DOHH2 (cell line): Measurements from ENCODE around the gene ABCF3.

Experiments
- H3F3A ChIP-seq: fragments of 200-600 bp; sonication (generic), shearing (Covaris generic); 2 replicates; pipeline ENCODE4 v1.6.0; 2016; ENCODE audit warnings: antibody characterized with exemption, mild to moderate bottlenecking; ENCODE audit not compliant: control insufficient read depth, insufficient read depth
- H3K27ac ChIP-seq: fragments of 200-600 bp; sonication (generic); 2 replicates; pipeline ENCODE4 v1.5.1; 2014; ENCODE audit warnings: low read depth, mild to moderate bottlenecking, low read length, moderate library complexity
- H3K27me3 ChIP-seq: fragments of 200-600 bp; sonication (generic); 2 replicates; pipeline ENCODE4 v1.6.1; 2014; ENCODE audit warnings: mild to moderate bottlenecking, low read length, mixed read lengths; ENCODE audit not compliant: control insufficient read depth
- H3K36me3 ChIP-seq: fragments of 200-600 bp; sonication (generic); 2 replicates; pipeline ENCODE4 v1.6.1; 2014; ENCODE audit warnings: mild to moderate bottlenecking, low read length, moderate library complexity, mixed read lengths; ENCODE audit not compliant: control insufficient read depth
- H3K4me1 ChIP-seq: fragments of 200-600 bp; sonication (generic); 2 replicates; pipeline ENCODE4 v1.6.1; 2014; ENCODE audit warnings: mild to moderate bottlenecking, low read length, mixed read lengths; ENCODE audit not compliant: control insufficient read depth
- H3K4me2 ChIP-seq: fragments of 200-600 bp; sonication (generic); 2 replicates; pipeline ENCODE4 v1.6.0; 2014; ENCODE audit warnings: mild to moderate bottlenecking, low read length, moderate library complexity
- H3K4me3 ChIP-seq: fragments of 200-600 bp; sonication (generic); 2 replicates; pipeline ENCODE4 v1.5.1; 2014; ENCODE audit warnings: mild to moderate bottlenecking, low read length, mixed read lengths
- H3K79me2 ChIP-seq: fragments of 200-600 bp; sonication (generic); 2 replicates; pipeline ENCODE4 v1.6.1; 2014; ENCODE audit warnings: mild to moderate bottlenecking, low read length, mixed read lengths; ENCODE audit not compliant: control insufficient read depth
- H3K9me2 ChIP-seq: fragments of 200-600 bp; sonication (generic); replicated peaks from 2 replicates; pipeline ENCODE4 v1.6.1; 2014; ENCODE audit warnings: mild to moderate bottlenecking, low read length, mixed read lengths; ENCODE audit not compliant: control insufficient read depth
- H3K9me3 ChIP-seq: fragments of 200-600 bp; sonication (generic); 2 replicates; pipeline ENCODE4 v1.6.1; 2014; ENCODE audit warnings: antibody characterized with exemption, low read length, mixed read lengths; ENCODE audit not compliant: control insufficient read depth, insufficient read depth
- H4K20me1 ChIP-seq: fragments of 200-600 bp; sonication (generic); 2 replicates; pipeline ENCODE4 v1.6.0; 2014; ENCODE audit warnings: low read depth, mild to moderate bottlenecking, antibody characterized with exemption, low read length, moderate library complexity; ENCODE audit not compliant: control insufficient read depth, insufficient read depth
- EZH2phosphoT487 ChIP-seq: fragments of 200-600 bp; sonication (generic); IDR thresholded peaks from 2 replicates; pipeline ENCODE4 v1.6.1; 2017; ENCODE audit warnings: borderline replicate concordance, mild to moderate bottlenecking, antibody characterized with exemption, low read length, moderate library complexity, mixed read lengths
- TF ChIP-seq, protein P1 (sequence below): fragments of 200-600 bp; sonication (generic); IDR thresholded peaks from one replicate; pipeline ENCODE4 v1.5.1; 2014; ENCODE audit warnings: antibody characterized with exemption, mild to moderate bottlenecking, low read depth, low read length; ENCODE audit not compliant: poor library complexity, severe bottlenecking

ABCF3 gene

DNA sequence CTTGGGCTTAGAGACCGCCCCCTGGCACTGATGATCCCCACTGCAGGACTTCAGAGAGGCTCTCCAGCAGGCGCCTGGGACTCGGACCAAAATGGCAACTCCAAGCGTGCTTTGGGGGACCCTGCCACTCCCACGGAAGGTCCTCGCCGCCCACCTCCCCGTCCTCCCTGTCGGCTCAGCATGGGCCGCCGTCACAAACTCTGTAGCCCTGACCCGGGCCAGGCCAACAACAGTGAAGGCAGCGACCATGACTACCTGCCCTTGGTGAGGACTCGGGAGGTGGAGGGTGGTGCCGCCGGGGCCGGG is 55.1 kb downstream of the ABCF3 start:
- no peaks in the 10 kb centered on the region for H3K9me3 ChIP-seq
- no peak overlapping the region for H3K4me3 ChIP-seq
- no peaks in the 10 kb centered on the region for H3K9me2 ChIP-seq
- H3K36me3 ChIP-seq = peaks cover 38% of the 10 kb centered on the region
- 0 out of 2 replicates have a peak, but pooled peaks cover 2% of the 10 kb centered on the region for H3F3A ChIP-seq
- TF ChIP-seq, protein P1, sequence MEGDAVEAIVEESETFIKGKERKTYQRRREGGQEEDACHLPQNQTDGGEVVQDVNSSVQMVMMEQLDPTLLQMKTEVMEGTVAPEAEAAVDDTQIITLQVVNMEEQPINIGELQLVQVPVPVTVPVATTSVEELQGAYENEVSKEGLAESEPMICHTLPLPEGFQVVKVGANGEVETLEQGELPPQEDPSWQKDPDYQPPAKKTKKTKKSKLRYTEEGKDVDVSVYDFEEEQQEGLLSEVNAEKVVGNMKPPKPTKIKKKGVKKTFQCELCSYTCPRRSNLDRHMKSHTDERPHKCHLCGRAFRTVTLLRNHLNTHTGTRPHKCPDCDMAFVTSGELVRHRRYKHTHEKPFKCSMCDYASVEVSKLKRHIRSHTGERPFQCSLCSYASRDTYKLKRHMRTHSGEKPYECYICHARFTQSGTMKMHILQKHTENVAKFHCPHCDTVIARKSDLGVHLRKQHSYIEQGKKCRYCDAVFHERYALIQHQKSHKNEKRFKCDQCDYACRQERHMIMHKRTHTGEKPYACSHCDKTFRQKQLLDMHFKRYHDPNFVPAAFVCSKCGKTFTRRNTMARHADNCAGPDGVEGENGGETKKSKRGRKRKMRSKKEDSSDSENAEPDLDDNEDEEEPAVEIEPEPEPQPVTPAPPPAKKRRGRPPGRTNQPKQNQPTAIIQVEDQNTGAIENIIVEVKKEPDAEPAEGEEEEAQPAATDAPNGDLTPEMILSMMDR = no peak
- H3K4me2 ChIP-seq = no peak overlapping the region
- no peaks in the 10 kb centered on the region for H3K27me3 ChIP-seq
- no peak overlapping the region for H3K27ac ChIP-seq
- H4K20me1 ChIP-seq = no peaks in the 10 kb centered on the region
- H3K79me2 ChIP-seq = peaks cover 3% of the 10 kb centered on the region
- peaks cover 7% of the 10 kb centered on the region for H3K4me1 ChIP-seq

DNA sequence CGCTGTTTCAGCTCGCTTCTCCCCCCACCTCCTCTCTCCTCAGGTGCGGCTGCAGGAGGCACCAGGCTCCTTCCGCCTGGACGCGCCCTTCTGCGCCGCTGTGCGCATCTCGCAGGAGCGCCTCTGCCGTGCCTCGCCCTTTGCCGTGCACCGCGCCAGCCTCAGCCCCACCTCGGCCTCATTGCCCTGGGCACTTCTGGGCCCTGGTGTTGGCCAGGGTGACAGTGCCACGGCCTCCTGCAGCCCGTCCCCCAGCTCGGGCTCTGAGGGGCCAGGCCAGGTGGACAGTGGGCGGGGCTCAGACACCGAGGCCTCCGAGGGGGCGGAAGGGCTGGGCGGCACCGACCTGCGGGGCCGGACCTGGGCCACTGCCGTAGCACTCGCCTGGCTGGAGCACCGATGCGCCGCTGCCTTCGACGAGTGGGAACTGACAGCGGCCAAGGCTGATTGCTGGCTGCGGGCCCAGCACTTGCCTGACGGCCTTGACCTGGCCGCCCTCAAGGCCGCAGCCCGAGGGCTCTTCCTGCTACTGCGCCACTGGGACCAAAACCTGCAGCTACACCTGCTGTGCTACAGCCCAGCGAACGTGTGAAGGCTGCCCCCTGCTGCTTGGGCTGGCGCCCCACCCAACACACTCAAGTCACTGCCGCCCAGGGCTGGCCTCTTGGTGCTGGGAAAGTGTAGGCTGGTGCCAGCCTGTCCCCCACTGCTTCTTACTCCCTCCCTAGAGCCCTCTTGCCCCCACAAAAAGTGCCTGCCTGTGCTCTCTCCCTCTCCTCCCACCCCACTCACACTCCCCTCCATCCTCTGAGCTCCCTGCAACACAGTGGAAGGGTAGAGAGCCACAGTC is 55.7 kb downstream of the ABCF3 start:
- peaks cover 7% of the 10 kb centered on the region for H3K4me1 ChIP-seq
- H3K27me3 ChIP-seq = no peaks in the 10 kb centered on the region
- no peak overlapping the region for H3K27ac ChIP-seq
- H3F3A ChIP-seq = 0 out of 2 replicates have a peak, but pooled peaks cover 2% of the 10 kb centered on the region
- no peaks in the 10 kb centered on the region for H3K9me2 ChIP-seq
- H3K36me3 ChIP-seq = peaks cover 38% of the 10 kb centered on the region
- no peak overlapping the region for H3K4me2 ChIP-seq
- no peaks in the 10 kb centered on the region for H3K9me3 ChIP-seq
- TF ChIP-seq, protein P1 = peak; percentile 56
- TF ChIP-seq EZH2phosphoT487 = no peak
- H4K20me1 ChIP-seq = no peaks in the 10 kb centered on the region
- no peak overlapping the region for H3K4me3 ChIP-seq
- peaks cover 8% of the 10 kb centered on the region for H3K79me2 ChIP-seq

DNA sequence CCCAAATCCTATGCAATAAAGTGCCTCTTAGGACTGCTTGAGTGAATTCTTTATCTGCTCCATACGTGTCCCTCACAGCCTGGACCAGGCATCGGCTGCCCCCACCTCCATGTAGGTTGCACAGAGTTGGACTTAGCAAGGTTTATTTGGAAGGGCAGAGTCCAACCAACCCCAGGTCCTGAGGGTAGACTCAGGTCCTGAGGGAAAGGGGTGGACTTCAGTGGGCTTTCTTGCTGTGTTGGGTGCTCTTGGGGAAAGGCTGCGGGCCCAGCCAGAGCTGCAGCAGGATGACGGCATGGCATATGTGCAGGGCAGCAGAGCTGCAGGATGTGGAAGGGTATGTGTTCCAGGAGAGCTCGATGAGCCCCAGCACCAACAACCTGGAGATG is 56.3 kb downstream of the ABCF3 start:
- peaks cover 38% of the 10 kb centered on the region for H3K36me3 ChIP-seq
- no peak for TF ChIP-seq EZH2phosphoT487
- TF ChIP-seq, protein P1 = no peak
- no peak overlapping the region for H3K27ac ChIP-seq
- peaks cover 15% of the 10 kb centered on the region for H3K79me2 ChIP-seq
- no peaks in the 10 kb centered on the region for H3K9me3 ChIP-seq
- no peaks in the 10 kb centered on the region for H3K27me3 ChIP-seq
- H3K4me2 ChIP-seq = no peak overlapping the region
- H3K4me3 ChIP-seq = no peak overlapping the region
- no peaks in the 10 kb centered on the region for H3K9me2 ChIP-seq
- 0 out of 2 replicates have a peak, but pooled peaks cover 2% of the 10 kb centered on the region for H3F3A ChIP-seq
- H3K4me1 ChIP-seq = peaks cover 7% of the 10 kb centered on the region
- no peaks in the 10 kb centered on the region for H4K20me1 ChIP-seq
